ENCODE measurements around the gene SLC7A5. TPM values are rescaled to one million over a fixed set of nuclear protein-coding genes. Genes with fewer than 3 reads are reported as not detected.

Gene SLC7A5
- total and polyA plus RNA-seq, 2 of the 13 experiments (the other 11 are each of a cell fraction or from before 2014, with no cell fraction given): 79.6 to 155 TPM

- FAIRE-seq: no peak
- Histone ChIP-seq H3K27ac (ENCODE audit: extremely low read length, insufficient read depth, low read length) (peak overlapping the region; percentile 76), H3K4me3 (replicated peaks in 1 of 3; ENCODE audit: insufficient read depth in 1 of 3, low read depth in 2 of 3, low read length in 3 of 3) (no peak overlapping the region; a peak in 1 of 6 replicates), H3K9ac (ENCODE audit: insufficient read depth, low read depth, low read length) (peak overlapping the region; percentile 41; the same call in 1 of the 2 replicates), H3K4me2 (ENCODE audit: low read depth, low read length) (peak overlapping the region; percentile 4; the same call in 1 of the 2 replicates), H2AFZ (ENCODE audit: low read length) (no peak overlapping the region), H3K4me1 (ENCODE audit: insufficient read depth, low read length) (peaks cover 99% of the 10 kb centered on the region), H3K36me3 (replicated peaks in 1 of 2; ENCODE audit: control insufficient read depth in 1 of 2, insufficient read depth in 2 of 2, low read length in 2 of 2) (peaks cover 56 to 69% of the 10 kb centered on the region in 2 experiments), H4K20me1 (ENCODE audit: insufficient read depth, low read length) (peaks cover 20% of the 10 kb centered on the region; the same call in 1 of the 2 replicates), H3K9me3 (ENCODE audit: low read length) (no peaks in the 10 kb centered on the region), H3K79me2 (ENCODE audit: insufficient read depth, low read length) (peaks cover 68% of the 10 kb centered on the region), H3K27me3 (ENCODE audit: control insufficient read depth in 1 of 2, insufficient read depth in 2 of 2, low read length in 2 of 2) (no peaks in the 10 kb centered on the region)
- BruUV-seq (replicated peaks): no TSS peak
- WGBS (ENCODE audit: low lambda C conversion rate): 77% methylated on average over 25 of the region's 30 CpGs
- DNase-seq (ENCODE audit: low spot score): no peak
- POLR2A ChIA-PET: interaction anchor here (1.8 kb wide), 1 partner anchor 65 kb away, joined by 6 read pairs; no protein-coding TSS in a partner anchor
- CTCF ChIA-PET (ENCODE audit: low intra/inter-chr PET ratio, low total read pairs): interaction anchor here (0.7 kb wide), 1 partner anchor 65 kb away, joined by 3 read pairs; no protein-coding TSS in a partner anchor
- no peak for ATAC-seq
- in situ Hi-C loops (cut with HindIII; ENCODE audit: extremely low pct_ligation_motif_present, low pct_unique_long_range_greater_than_20kb) (no loop called here), intact Hi-C loops (cut with micrococcal nuclease; ENCODE audit: unreplicated experiment) (no loop called here)
- 0 out of 2 replicates have a peak, but pooled peaks have one; percentile 24 for TF ChIP-seq ZNF253 (CRISPR knock-in tag; IDR thresholded peaks at IDR 0.05; ENCODE audit: borderline replicate concordance)
- TF ChIP-seq KLF16 (CRISPR knock-in tag; IDR thresholded peaks at IDR 0.05): no peak
- TF ChIP-seq, protein P1, sequence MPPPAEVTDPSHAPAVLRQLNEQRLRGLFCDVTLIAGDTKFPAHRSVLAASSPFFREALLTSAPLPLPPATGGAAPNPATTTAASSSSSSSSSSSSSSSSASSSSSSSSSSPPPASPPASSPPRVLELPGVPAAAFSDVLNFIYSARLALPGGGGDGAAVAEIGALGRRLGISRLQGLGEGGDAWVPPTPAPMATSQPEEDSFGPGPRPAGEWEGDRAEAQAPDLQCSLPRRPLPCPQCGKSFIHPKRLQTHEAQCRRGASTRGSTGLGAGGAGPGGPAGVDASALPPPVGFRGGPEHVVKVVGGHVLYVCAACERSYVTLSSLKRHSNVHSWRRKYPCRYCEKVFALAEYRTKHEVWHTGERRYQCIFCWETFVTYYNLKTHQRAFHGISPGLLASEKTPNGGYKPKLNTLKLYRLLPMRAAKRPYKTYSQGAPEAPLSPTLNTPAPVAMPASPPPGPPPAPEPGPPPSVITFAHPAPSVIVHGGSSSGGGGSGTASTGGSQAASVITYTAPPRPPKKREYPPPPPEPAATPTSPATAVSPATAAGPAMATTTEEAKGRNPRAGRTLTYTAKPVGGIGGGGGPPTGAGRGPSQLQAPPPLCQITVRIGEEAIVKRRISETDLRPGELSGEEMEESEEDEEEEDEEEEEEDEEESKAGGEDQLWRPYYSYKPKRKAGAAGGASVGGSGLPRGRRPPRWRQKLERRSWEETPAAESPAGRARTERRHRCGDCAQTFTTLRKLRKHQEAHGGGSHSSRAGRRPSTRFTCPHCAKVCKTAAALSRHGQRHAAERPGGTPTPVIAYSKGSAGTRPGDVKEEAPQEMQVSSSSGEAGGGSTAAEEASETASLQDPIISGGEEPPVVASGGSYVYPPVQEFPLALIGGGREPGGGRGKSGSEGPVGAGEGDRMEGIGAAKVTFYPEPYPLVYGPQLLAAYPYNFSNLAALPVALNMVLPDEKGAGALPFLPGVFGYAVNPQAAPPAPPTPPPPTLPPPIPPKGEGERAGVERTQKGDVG (CRISPR knock-in tag; IDR thresholded peaks at IDR 0.05; ENCODE audit: borderline replicate concordance): peak; percentile 76; the same call in 1 of the 2 replicates
- TF ChIP-seq PTBP1 (IDR thresholded peaks at IDR 0.05; ENCODE audit: low read depth, low read length, poor library complexity, severe bottlenecking): peak; percentile 28
- 0 out of 2 replicates have a peak, but pooled peaks have one; percentile 6 for TF ChIP-seq HNF4A (CRISPR knock-in tag; IDR thresholded peaks at IDR 0.05)
- no peak for TF ChIP-seq ZNF788 (CRISPR knock-in tag; IDR thresholded peaks at IDR 0.05; ENCODE audit: borderline replicate concordance)
- TF ChIP-seq, protein P2, sequence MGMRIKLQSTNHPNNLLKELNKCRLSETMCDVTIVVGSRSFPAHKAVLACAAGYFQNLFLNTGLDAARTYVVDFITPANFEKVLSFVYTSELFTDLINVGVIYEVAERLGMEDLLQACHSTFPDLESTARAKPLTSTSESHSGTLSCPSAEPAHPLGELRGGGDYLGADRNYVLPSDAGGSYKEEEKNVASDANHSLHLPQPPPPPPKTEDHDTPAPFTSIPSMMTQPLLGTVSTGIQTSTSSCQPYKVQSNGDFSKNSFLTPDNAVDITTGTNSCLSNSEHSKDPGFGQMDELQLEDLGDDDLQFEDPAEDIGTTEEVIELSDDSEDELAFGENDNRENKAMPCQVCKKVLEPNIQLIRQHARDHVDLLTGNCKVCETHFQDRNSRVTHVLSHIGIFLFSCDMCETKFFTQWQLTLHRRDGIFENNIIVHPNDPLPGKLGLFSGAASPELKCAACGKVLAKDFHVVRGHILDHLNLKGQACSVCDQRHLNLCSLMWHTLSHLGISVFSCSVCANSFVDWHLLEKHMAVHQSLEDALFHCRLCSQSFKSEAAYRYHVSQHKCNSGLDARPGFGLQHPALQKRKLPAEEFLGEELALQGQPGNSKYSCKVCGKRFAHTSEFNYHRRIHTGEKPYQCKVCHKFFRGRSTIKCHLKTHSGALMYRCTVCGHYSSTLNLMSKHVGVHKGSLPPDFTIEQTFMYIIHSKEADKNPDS (CRISPR knock-in tag; IDR thresholded peaks at IDR 0.05): 0 out of 2 replicates have a peak, but pooled peaks have one; percentile 29
- TF ChIP-seq LCORL (IDR thresholded peaks at IDR 0.05): no peak
- peak; percentile 28; the same call in 1 of the 2 replicates for TF ChIP-seq LCORL (CRISPR knock-in tag; IDR thresholded peaks at IDR 0.05)
- peak; percentile 69 for TF ChIP-seq AGO2 (optimal IDR thresholded peaks at IDR 0.05; ENCODE audit: low read depth, low read length)
- TF ChIP-seq ZNF687 (CRISPR knock-in tag; IDR thresholded peaks at IDR 0.05): peak; percentile 56
- TF ChIP-seq RBM22 (optimal IDR thresholded peaks at IDR 0.05; ENCODE audit: low read length): peak; percentile 65
- no peak for TF ChIP-seq PHF8 (CRISPR knock-in tag; IDR thresholded peaks at IDR 0.05)
Observed at GRCh38 chr16:87844120-87844733, 25.1 kb downstream of the SLC7A5 start.
